HG03457 (cell line): ENCODE data around the gene SFXN5.

ENCODE experiments used
- ATAC-seq: cut with Tn5 transposase; IDR thresholded peaks from one replicate; pipeline ENCODE4 v1.9.1; 2021; ENCODE audit warnings: moderate number of reproducible peaks; ENCODE audit not compliant: unreplicated experiment

Gene SFXN5

DNA sequence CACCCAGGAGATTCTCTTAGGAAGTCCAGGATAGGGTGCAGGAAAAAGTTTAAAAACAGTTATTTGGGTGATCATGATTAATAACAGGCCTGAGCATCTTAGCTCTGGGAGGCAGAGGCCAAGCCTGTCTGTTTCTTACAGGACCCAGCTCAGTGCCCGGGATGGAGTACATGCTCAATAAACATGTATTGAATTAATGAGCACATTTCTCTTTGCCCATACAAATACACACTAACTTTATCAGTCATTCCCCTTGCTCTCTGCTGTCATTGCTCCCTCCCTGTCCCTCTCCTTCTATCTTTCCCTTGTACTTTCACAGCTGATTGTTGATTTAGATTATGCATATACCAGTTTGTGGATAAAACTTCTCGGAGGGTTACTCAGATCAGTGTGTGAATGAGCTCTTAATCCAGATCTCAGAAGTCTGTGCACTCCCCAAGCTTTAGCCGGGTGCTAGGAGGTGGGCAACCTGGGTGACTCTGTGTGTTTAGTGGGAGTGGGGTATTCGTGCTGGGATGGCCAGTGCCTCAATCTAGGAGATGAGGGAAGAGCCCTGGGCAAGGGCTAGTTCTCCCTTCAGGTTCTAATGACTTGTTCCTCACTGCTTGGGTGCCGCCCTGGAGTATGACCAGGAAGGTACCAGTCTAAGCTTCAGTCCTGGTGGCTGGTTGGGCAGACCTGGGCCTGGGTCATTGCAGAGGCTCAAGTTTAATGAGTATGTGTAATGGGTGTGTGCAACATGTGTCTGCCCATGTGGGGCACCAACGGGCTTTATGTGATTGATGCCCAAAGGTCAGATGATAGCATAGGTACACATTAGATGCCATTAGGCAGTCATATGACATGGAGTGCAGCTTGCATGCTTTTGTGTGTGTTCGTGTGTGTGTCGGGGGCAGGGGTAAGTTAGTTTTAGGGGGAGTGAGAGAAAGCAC is 143.6 kb downstream of the SFXN5 start:
- ATAC-seq = no peak

DNA sequence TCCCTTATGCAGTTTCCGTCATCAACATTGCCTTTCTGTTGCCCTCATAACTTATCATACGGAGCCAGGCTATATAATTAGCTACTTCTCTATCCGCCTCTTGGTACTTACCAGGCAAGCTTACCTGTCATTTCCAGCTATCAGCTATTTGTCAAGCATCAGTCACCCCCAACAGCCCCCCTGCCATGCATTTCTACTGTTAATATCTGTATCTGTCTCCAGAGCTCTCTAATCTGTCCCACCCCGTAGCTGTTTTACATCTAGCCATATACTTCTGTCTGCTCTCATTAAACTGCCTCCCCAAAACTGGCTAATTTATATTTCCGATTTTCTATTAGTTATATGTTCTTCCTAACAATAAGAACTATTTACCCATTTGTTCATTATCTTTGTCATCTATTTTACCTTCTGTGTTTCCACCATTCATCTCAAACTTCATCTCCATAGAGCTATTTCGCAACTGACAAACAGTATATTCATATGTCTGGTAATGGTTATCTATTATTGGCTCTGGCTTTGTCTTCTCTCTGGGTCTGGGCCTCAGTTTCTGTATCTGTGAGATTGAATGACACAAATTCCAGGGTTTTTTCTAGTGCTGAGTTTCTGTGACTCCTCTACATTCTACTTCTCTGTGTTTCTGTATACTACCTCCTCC is 144.6 kb downstream of the SFXN5 start:
- no peak for ATAC-seq

DNA sequence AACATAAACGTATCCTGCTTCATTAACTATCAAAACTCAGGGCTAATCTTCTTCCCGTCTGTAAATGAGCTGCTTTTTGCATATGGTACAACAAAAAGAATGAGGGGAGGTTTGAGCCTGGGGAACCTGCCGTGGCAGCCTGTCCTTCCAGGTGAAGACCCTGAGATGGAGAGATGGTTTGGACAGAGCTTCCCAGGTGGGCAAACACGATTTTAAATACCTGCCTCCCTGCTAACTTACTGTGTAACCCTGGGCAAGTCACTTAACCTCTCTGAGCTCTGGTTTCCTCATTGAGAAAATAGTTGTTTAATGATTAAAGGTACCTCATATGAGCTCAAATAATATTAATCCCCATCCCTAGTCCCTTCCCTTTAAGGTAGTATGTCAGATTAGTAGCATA is 145.1 kb downstream of the SFXN5 start:
- no peak for ATAC-seq

DNA sequence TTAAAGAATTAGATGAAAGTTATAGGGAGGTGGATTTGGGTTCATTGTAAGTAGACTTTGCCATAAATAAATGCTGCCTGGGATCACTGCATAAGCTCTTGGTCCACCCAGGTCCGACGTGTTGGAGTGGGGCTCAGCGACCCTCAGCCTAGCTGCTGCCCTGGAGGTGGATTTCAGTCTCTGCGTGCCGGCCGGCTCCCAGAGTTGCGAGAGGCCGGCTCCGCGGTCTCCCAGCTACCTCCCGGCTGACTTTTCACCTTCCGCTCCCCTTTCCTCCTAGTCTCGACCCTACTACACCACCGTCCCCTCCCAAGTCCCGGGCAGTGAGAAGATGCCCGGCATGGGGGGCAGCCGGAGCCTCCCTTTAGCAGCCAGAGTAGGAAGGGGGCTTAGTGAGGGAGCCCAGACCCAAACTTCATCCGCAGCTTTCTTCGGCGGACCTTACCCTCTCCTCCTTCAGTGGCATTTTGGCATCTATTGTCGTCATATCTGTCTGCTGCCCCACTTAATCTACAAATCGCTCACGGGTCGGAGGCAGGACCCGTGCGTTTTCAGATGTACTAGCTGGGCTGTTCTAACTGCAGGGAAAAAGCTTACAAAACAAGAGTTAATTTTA is 146.1 kb downstream of the SFXN5 start:
- ATAC-seq = no peak

DNA sequence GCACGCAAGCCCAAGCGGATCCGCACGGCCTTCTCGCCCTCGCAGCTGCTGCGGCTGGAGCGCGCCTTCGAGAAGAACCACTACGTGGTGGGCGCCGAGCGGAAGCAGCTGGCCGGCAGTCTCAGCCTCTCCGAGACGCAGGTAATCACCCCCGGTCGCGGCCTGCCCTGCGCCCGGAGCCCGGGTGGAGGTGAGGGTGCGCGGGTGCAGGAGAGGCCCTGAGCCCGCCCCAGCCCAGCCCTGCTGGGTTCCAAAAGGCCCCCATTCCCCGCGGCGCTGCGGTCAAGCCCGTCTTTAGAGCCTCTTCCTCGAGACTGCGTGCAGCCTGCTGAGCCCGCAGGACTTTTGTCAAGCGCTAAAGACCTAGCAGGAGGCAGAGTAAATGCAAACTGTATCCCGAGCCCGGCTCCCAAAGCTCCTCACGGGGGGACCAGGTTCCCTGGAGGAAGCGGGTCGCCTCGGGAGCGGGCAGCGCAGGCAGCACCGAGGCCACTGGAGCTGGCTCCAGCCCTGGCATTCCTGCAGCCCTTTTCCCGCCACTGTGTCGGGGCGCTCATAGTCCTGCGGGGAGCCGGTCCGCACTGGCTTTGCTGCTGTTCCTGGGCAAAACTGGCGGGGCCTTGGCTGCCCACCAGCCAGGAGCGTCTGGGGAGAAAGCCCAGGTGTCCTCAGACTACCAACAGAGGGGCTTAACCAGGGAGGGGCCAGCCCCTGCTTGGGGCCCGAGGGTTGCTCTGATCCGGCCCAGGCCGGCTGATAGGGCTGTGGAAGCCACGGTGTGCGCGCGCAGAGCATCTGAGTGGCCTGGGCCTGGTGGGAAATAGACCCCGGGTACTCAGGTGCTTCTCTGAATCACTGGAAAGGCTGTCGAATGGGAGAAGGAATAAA is 146.9 kb downstream of the SFXN5 start:
- no peak for ATAC-seq

DNA sequence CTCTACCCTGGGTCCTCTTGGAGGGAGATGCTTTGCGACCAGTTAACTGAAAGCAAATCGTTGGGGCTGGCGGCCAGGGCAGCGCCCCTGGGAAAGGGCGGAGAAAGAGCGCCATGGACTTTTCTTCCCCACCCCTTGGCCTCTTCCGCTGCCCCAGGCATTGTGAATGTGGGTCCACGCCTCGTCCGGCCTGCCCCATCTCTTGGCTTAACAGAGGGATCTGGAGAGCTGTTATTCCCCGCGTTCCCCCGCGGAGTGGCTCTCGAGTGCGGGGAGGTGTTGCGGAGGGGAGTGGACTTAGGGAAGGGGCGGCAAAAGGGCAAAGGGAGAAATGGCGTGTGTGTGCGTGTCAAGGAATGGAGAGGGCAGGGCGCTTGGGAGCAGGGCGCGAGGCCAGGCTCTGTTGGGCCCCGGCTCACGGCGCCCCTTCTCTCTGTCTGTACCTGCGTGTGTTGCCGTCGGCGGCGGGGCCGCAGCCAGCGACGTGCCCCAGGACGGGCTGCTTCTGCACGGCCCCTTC is 147.6 kb downstream of the SFXN5 start:
- ATAC-seq = no peak

DNA sequence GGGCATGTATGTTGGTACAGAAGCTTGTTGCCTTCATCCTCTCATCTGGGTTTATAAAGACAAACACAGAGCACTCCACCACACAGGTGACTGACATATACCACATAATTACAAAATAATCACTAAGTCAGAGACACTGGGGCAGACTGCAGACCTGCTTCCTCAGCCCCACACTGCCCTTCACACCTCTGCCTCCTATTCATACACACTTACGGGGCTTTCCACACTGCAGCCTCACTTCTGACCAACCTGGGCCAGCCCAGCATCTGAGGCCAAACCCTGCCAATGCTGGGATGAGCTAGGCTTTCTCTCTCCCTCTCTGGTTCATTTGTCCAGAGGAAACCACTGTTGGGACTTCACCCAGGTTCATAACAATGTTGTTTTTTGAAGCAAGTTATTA is 149.7 kb downstream of the SFXN5 start:
- ATAC-seq = no peak

DNA sequence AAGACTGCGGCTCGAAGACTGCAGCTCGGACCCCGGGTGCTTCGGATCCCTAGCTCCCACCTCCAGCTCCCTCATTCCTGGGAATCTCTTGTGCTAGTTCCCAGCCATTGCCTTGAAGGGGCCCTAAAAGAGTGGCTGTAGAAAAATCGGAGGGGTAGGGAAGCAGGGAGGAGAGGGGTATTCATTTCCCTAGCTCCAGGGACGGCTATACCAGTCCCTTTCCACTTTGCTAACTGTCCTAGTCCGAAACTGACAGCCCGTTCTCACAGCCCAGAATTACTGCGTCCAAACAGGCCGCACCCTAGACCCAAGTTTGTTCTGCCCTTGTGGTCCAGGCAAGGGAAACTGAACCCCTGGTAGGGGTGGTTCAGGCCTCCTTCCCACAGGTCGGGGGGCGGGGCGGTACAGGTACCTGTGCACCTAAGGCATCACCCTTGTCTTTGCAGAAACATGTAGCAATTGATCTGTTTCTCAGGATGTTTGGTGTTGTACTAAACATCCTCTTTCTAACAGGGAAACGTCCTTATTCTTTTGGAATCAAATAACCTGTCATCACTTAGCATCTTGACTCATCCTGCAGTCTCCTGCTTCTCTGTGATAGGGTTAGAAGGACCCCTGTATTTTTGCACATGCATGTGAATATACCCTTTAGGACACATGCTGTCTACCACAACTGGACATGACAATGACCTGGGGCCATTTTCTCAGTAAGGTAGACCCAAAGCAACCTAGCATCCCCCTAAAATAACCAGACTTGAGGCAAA is 150.2 kb downstream of the SFXN5 start:
- ATAC-seq = no peak

DNA sequence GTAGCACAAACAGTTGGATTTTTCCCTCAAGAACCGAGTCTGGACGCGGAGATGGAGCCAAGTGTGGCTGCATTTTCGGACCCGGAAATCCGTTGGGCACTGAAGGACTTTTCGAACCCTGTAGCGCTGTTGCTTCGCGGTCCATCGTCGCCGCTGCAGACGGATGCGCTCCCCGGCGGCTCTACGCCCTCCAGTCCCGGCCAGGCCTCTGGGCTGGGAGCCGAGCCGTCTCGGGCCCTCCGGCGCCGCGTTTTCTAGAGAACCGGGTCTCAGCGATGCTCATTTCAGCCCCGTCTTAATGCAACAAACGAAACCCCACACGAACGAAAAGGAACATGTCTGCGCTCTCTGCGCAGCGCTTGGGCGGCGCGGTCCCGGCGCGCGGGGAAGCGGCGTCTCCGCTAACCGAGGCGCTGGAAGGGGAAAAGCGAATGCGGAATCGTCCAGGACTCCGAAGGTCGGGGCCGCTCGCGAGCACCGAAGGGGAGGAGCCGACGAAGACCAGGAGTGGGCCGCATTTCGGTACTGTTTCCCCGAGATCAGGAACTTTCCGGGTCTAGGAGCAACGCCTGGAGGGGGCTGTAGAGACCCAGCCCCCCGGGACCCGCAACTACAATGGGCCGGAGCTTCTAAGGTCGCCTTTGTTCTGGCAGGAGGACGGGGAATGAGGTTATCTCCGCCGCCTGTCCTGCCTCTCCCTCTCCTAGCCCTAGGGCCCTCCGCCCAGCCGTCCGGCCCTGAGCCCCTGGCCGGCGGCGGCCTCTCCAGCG is 151.0 kb downstream of the SFXN5 start:
- ATAC-seq = no peak

DNA sequence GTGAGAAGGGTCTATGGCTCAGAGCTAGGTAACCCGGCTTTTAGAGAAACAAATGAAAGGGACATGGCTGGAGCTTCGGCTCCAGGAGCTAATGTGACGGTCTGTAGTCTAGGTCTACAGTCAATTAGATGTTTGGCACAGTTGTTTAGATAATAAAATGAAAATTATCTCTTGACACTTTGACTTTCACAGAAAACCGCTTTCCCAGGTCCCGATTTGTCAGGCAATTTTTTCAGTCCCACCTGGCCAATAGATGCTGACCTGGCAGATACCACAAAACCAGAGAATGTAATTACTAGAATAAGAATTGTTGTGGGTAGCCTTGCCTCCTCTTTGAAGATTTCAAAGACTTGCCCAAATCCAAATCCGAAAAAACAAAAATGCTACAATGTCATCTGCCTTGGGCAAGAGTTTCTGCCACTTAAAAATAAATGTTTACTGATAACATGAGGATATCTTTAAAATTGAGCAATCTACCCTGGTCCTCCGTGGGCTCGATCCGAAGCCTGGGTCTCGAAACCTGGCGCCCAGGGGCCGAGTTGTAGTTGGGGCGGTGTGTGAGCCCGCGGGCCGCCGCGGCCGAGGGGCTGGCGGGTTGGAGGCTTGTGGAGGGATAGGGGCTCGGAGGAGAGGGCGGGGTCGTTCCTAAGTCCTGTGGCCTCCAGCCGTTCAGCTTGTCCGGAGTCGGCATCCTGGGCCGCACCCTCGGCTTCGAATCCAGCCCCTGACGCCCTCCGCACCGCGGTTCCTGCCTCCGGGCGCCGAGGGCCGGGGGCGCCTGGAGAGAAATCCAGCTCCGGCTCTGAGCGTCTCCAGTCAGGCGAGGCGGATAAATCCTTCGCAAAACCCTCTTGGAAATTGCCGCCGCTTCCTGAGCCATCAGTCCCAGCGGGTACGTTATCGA is 151.8 kb downstream of the SFXN5 start:
- ATAC-seq = no peak

DNA sequence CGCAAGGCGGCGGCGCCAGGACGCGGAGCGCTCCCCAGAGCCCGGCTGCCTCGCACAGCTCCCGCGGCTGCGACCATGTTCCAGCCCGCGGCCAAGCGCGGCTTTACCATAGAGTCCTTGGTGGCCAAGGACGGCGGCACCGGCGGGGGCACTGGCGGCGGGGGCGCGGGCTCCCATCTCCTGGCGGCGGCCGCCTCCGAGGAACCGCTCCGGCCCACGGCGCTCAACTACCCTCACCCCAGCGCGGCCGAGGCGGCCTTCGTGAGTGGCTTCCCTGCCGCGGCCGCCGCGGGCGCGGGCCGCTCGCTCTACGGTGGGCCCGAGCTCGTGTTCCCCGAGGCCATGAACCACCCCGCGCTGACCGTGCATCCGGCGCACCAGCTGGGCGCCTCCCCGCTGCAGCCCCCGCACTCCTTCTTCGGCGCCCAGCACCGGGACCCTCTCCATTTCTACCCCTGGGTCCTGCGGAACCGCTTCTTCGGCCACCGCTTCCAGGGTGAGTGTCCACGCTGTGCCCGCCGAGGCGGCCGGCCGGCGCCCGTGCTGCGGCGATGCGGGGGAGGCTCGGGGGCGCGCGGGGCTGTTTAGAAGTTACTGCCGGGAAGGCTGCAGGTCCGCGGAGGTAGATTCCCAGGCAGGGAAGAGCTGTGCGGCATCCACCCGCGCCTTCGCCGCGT is 153.5 kb downstream of the SFXN5 start:
- no peak for ATAC-seq

DNA sequence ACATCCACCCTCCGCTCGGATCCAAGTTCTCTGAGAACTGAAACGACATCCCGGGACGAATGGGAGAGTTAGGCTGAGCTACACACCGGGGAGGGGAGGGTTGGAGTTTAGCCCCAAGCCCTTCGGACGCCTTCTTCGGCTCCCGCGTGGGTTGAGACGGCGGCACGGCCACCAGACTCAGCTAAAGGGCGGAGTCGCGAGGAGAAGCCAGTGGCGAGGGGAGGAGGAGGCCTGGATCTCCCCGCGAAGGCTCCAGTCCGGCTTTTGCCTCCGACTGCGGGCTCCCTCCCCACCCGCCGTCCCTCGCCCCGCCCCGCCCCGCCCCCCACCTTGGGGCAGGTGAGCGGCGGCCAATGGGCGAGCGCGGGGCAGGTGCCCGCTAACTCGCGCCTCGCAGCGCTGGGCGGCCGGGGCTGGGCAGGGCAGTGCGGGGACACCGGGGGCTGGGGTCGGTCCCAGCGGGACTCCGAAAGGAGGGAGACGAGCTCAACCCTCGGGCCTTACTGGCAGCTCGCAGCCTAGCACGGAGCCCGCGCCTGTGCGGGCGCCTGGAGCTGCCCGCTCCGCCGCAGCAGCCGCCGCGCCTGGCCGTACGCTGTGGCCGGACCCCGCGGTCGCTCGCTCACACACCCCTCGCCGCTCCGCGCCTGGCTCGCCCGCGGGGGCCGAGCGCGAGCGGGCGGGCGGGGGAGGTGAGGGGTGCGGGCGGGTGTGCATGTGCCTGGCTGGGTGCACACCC is 154.2 kb downstream of the SFXN5 start, which contains the start of gene EMX1:
EMX1 (plus strand) TSS at position 382 of the 739 bp plus-strand sequence; CDS start at position 716, 334 bp downstream.
- no peak for ATAC-seq

DNA sequence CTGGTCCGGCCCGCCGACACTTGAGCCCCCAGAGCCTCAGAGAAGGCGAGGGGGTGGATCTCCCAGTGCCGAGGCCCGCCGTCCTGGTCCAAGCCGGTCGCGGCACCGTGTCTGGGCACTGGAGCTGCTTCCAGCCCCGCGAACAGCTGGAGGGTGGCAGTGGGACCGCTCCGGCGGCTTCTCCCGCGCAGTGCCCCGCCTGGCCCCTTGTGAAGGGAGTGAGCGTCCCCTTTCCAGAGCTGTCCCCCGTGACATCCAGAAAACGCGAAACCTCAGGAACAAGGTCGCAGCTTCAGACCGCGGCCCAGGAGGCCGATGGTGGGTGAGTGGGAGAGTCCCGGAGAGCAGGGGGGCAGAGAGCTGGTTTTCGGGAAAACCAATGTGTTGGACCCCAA is 154.8 kb downstream of the SFXN5 start:
- ATAC-seq = no peak

DNA sequence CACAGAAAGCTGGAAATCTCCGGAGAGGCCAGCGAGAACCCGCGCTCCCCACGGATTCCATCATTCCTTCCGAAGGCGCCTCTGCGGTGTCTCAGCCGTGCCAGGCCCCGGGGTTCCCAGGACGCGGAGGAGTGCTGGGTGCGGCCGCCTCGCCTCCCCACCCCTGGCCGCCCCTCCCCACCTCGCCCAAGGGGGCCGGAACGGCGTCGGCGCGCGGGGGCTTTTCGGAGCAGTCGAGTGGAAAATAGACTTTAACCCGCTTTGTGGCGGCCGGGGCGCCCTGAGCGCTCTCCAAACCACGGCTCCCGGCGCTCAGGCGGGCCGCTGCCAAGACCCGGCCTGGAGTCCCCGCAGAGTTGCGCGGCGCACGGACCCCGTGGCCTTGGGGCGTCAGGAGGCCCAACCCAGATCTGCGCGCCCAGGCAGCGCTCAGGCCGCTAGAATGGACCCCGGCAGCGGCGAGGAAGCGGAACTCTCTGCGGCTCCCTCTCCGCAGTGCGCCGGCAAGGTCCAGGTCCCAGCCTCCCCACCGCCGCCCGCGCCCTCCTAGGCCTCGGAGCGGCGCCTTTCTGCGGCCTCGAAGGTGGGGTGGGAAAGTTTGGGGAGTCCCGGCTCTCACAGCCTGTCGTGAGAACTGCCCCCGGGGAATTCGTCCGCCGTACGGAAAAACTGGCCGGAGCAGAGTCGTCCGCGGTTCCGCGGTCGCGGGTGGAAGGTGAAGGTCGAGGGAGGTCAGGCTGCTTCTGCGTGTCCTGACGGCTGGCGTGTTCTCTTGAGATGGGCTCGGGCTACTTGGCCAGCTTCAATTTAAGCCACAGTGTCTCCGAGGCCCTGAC is 155.4 kb downstream of the SFXN5 start:
- ATAC-seq = peak; percentile 46

DNA sequence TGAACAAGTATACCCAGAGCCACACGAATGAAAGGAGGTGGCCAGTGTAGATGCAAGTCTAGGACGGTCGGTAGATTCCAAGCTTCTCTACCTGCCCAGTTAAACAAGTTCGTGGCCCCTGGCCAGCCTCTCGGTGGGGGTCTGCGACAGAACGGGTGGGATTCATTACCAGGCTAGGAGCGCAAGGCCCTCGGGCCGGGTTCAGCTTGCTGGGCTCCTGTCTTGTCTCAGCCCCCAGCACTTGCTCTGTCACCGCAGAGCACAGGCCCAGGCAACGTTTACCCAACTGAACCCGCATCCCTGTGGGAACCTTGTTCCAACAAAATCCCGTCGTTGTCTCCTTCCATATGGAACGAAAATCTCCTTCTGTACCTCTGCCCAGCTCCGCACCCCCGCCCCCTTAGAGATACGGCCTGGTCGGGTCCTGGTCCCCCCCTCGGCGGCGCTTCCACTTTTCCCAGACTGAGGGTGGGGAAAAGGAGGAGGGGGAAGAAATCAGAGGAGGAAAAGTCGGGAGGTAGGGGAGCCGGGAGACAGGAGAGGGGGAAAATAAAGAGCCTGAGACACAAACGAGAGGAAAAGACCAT is 156.1 kb downstream of the SFXN5 start:
- no peak for ATAC-seq
